IMR-90 (cell line): ENCODE results near the gene ARFGAP3. TPM values are rescaled to one million over a fixed set of nuclear protein-coding genes. Genes with fewer than 3 reads are reported as not detected.

Source experiments
- ATAC-seq: fragments of 200-7000 bp; cut with Tn5 transposase; 2 replicates; pipeline ENCODE4 v1.9.1; 2020; ENCODE audit warnings: low read depth, mild to moderate bottlenecking, moderate library complexity
- BruUV-seq: library from RNA; stranded (reverse); fragments of 400-500 nt; replicated peaks from 2 replicates; lab custom pipeline; 2021; lab: Mats Ljungman, UMichigan
- CTCF ChIA-PET: fragments of 300-600 bp; formaldehyde crosslinking; extraction: SDS; loops from one replicate; lab custom pipeline; 2021; ENCODE audit warnings: antibody characterized with exemption; lab: Yijun Ruan, JAX
- POLR2A ChIA-PET: fragments of 300-600 bp; sonication (Branson Sonifier 250); formaldehyde crosslinking; loops from one replicate; lab custom pipeline; 2022; ENCODE audit warnings: antibody characterized with exemption; ENCODE audit not compliant: unreplicated experiment; lab: Charles Lee
- DNase-seq: peaks from one replicate; pipeline ENCODE4 v3.0.0; 2013
- H2AFZ ChIP-seq: replicated peaks from 2 replicates; pipeline ENCODE3; 2013; ENCODE audit warnings: low read length, mild to moderate bottlenecking; ENCODE audit not compliant: poor library complexity
- H2AK5ac ChIP-seq: 2 replicates; pipeline ENCODE4 v1.6.1; 2013; ENCODE audit warnings: low read depth, low read length, inconsistent platforms
- H2AK9ac ChIP-seq: replicated peaks from 2 replicates; pipeline ENCODE3; 2013; ENCODE audit warnings: mild to moderate bottlenecking, low read depth, low read length, moderate library complexity; ENCODE audit not compliant: poor library complexity
- H2BK120ac ChIP-seq: 2 replicates; pipeline ENCODE4 v1.6.1; 2013; ENCODE audit warnings: low read depth, low read length, inconsistent platforms
- H2BK15ac ChIP-seq: 3 replicates; pipeline ENCODE4 v1.6.1; 2013; ENCODE audit warnings: low read depth, low read length, inconsistent platforms
- H2BK20ac ChIP-seq: 2 replicates; pipeline ENCODE4 v1.6.1; 2013; ENCODE audit warnings: low read depth, mild to moderate bottlenecking, inconsistent platforms, low read length, moderate library complexity
- H2BK5ac ChIP-seq: 2 replicates; pipeline ENCODE4 v1.6.1; 2013; ENCODE audit warnings: mild to moderate bottlenecking, low read depth, low read length, inconsistent platforms; ENCODE audit not compliant: poor library complexity, severe bottlenecking
- H3K14ac ChIP-seq: replicated peaks from 2 replicates; pipeline ENCODE4 v1.6.1; 2013; ENCODE audit warnings: low read depth, low read length, inconsistent platforms
- H3K18ac ChIP-seq: 2 replicates; pipeline ENCODE4 v1.6.1; 2013; ENCODE audit warnings: low read depth, low read length, control low read depth
- H3K23ac ChIP-seq: 2 replicates; pipeline ENCODE4 v1.6.1; 2013; ENCODE audit warnings: low read depth, low read length, inconsistent platforms
- H3K27ac ChIP-seq: 2 replicates; pipeline ENCODE4 v1.5.1; 2013; ENCODE audit warnings: mild to moderate bottlenecking, control low read depth, low read length; ENCODE audit not compliant: insufficient read depth
- H3K27me3 ChIP-seq: 2 replicates; pipeline ENCODE4 v1.6.1; 2013; ENCODE audit warnings: low read length; ENCODE audit not compliant: control insufficient read depth, insufficient read depth
- H3K36me3 ChIP-seq: 2 replicates; pipeline ENCODE4 v1.6.1; 2013; ENCODE audit warnings: low read length, mixed read lengths; ENCODE audit not compliant: control insufficient read depth, insufficient read depth
- H3K4ac ChIP-seq: 2 replicates; pipeline ENCODE4 v1.6.1; 2013; ENCODE audit warnings: low read depth, low read length, inconsistent platforms
- H3K4me1 ChIP-seq: 2 replicates; pipeline ENCODE4 v1.6.1; 2013; ENCODE audit warnings: low read length, mixed read lengths; ENCODE audit not compliant: control insufficient read depth, insufficient read depth
- H3K4me2 ChIP-seq: 2 replicates; pipeline ENCODE4 v1.6.1; 2013; ENCODE audit warnings: low read depth, mild to moderate bottlenecking, control low read depth, low read length, moderate library complexity
- H3K4me3 ChIP-seq: 2 replicates; pipeline ENCODE4 v1.5.1; 2013; ENCODE audit warnings: low read depth, mild to moderate bottlenecking, control low read depth, low read length, moderate library complexity; ENCODE audit not compliant: insufficient read depth
- H3K56ac ChIP-seq: 2 replicates; pipeline ENCODE4 v1.6.1; 2013; ENCODE audit warnings: low read length, inconsistent platforms; ENCODE audit not compliant: insufficient read depth; ENCODE audit errors: extremely low read depth
- H3K79me1 ChIP-seq, 2 experiments: 2 replicates each; pipeline ENCODE4 v1.6.1; 2013; ENCODE audit warnings: low read length in 2 of 2, inconsistent platforms in 1 of 2, low read depth in 1 of 2
- H3K9ac ChIP-seq: 2 replicates; pipeline ENCODE4 v1.6.1; 2013; ENCODE audit warnings: low read depth, low read length, control low read depth
- H3K9me1 ChIP-seq: 2 replicates; pipeline ENCODE4 v1.6.1; 2013; ENCODE audit warnings: low read length, inconsistent platforms; ENCODE audit not compliant: insufficient read depth
- H3K9me3 ChIP-seq: 2 replicates; pipeline ENCODE4 v1.6.1; 2013; ENCODE audit warnings: low read length; ENCODE audit not compliant: control insufficient read depth, insufficient read depth
- H4K20me1 ChIP-seq: 2 replicates; pipeline ENCODE4 v1.6.1; 2013; ENCODE audit warnings: low read length, inconsistent platforms; ENCODE audit not compliant: insufficient read depth
- H4K5ac ChIP-seq: 2 replicates; pipeline ENCODE4 v1.6.1; 2013; ENCODE audit warnings: mild to moderate bottlenecking, low read depth, low read length, control low read depth
- H4K8ac ChIP-seq, 2 experiments: 2 replicates each; pipeline ENCODE4 v1.6.1; 2013; ENCODE audit warnings: low read depth in 2 of 2, low read length in 2 of 2, control low read depth in 1 of 2, inconsistent platforms in 1 of 2
- H4K91ac ChIP-seq: 2 replicates; pipeline ENCODE4 v1.6.1; 2013; ENCODE audit warnings: low read depth, low read length, inconsistent platforms; ENCODE audit not compliant: insufficient read depth
- CTCF ChIP-seq: conservative IDR thresholded peaks from 2 replicates; pipeline ENCODE4 v1.5.1; 2012; ENCODE audit warnings: mild to moderate bottlenecking, low read depth, low read length, improper control_type of control experiment
- dilution Hi-C: fragments of 300-500 bp; cut with HindIII; formaldehyde crosslinking; loops from one replicate; pipeline ENCODE4 v1.14.3; 2018; ENCODE audit warnings: low sequenced_read_pairs; ENCODE audit not compliant: unreplicated experiment
- in situ Hi-C: fragments of 300-500 bp; cut with MboI; formaldehyde crosslinking; loops from 3 replicates; pipeline ENCODE4 v1.14.3; 2019; ENCODE audit warnings: low sequenced_read_pairs, inconsistent platforms, mixed read lengths
- intact Hi-C: fragments of 100-400 bp; cut with micrococcal nuclease; formaldehyde crosslinking; loops from 2 replicates; pipeline ENCODE4 v1.10.0; 2022
- polyA plus RNA-seq, 3 experiments: library from polyadenylated mRNA; depleted of rRNA; stranded (reverse); fragments of >200 nt; gene quantifications; 2 replicates each; pipeline ENCODE4 v1.2.3, GENCODE V29; 2012; ENCODE audit warnings: low replicate concordance in 1 of 3
- total RNA-seq: library from RNA; depleted of rRNA; stranded (reverse); fragments of >200 nt; gene quantifications from 2 replicates; pipeline ENCODE4 v1.2.3, GENCODE V29; 2012

The ARFGAP3 gene
- total and polyA plus RNA-seq, 2 of the 4 experiments (the other 2 are of a cell fraction), result 50.0 to 70.1 TPM

- Histone ChIP-seq H3K9me3 (no peaks in the 10 kb centered on the region), H3K56ac (no peak overlapping the region), H2BK5ac (no peak overlapping the region), H3K4ac (no peak overlapping the region), H3K9ac (no peak overlapping the region), H2BK120ac (no peak overlapping the region), H3K9me1 (0 out of 2 replicates have a peak, but pooled peaks cover 2% of the 10 kb centered on the region), H3K4me2 (no peak overlapping the region), H3K14ac (no peak overlapping the region), H3K27me3 (no peaks in the 10 kb centered on the region), H2AK9ac (no peak overlapping the region), H3K27ac (no peak overlapping the region), H3K18ac (no peak overlapping the region), H2AFZ (no peak overlapping the region), H4K20me1 (no peaks in the 10 kb centered on the region; the same call in 1 of the 2 replicates), H3K36me3 (peaks cover 70% of the 10 kb centered on the region), H3K4me3 (no peak overlapping the region), H4K8ac (no peak overlapping the region), H4K5ac (no peak overlapping the region), H3K79me1 (peaks cover 2 to 4% of the 10 kb centered on the region in 2 experiments; a peak in 2 of 4 replicates), H3K23ac (no peak overlapping the region), H2BK20ac (no peak overlapping the region), H2BK15ac (no peak overlapping the region), H3K4me1 (no peaks in the 10 kb centered on the region), H4K91ac (no peak overlapping the region), H2AK5ac (no peak overlapping the region)
- dilution Hi-C loops (no loop called here), in situ Hi-C loops (no loop called here), intact Hi-C loops (no loop called here)
- POLR2A ChIA-PET, result no interaction called here
- no peak for TF ChIP-seq CTCF
- BruUV-seq, result no TSS peak
- CTCF ChIA-PET, result interaction anchor here (0.6 to 1.3 kb wide), 2 partner anchors 9 to 266 kb away, joined by 4 to 5 read pairs; no protein-coding TSS in a partner anchor
- DNase-seq, result no peak
- ATAC-seq, result no peak
Observed at GRCh38 chr22:42873356-42873755, 16.3 kb upstream of the ARFGAP3 start.
